Ishikawa (cell line): ENCODE measurements around the gene PHKG2.

Experiments
- CEBPB ChIP-seq: IDR thresholded peaks from 2 replicates; pipeline ENCODE4 v1.6.1; 2012
- CREB1 ChIP-seq: IDR thresholded peaks from 2 replicates; pipeline ENCODE4 v1.6.1; 2012; ENCODE audit warnings: low read depth
- EGR1 ChIP-seq: IDR thresholded peaks from 2 replicates; pipeline ENCODE4 v1.6.1; 2012
- EP300 ChIP-seq: IDR thresholded peaks from 2 replicates; pipeline ENCODE4 v1.6.1; 2012; ENCODE audit warnings: borderline replicate concordance
- FOXM1 ChIP-seq: IDR thresholded peaks from 2 replicates; pipeline ENCODE4 v1.6.1; 2012; ENCODE audit warnings: low read depth, borderline replicate concordance
- RAD21 ChIP-seq: IDR thresholded peaks from 2 replicates; pipeline ENCODE4 v1.6.1; 2012; ENCODE audit warnings: low read depth
- TAF1 ChIP-seq: IDR thresholded peaks from 2 replicates; pipeline ENCODE4 v1.6.1; 2012; ENCODE audit warnings: low read depth, mild to moderate bottlenecking
- TCF12 ChIP-seq: IDR thresholded peaks from 2 replicates; pipeline ENCODE4 v1.6.1; 2012; ENCODE audit warnings: low read depth
- TEAD4 ChIP-seq: IDR thresholded peaks from 2 replicates; pipeline ENCODE4 v1.6.1; 2012
- YY1 ChIP-seq: IDR thresholded peaks from 2 replicates; pipeline ENCODE4 v1.6.1; 2012; ENCODE audit warnings: low read depth
- ZBTB7A ChIP-seq: IDR thresholded peaks from 2 replicates; pipeline ENCODE4 v1.6.1; 2012; ENCODE audit warnings: low read depth
- TF ChIP-seq, protein P1 (sequence below): IDR thresholded peaks from 2 replicates; pipeline ENCODE4 v1.6.1; 2012; ENCODE audit warnings: low read depth, mild to moderate bottlenecking
- TF ChIP-seq, protein P2 (sequence below): IDR thresholded peaks from 2 replicates; pipeline ENCODE4 v1.6.1; 2012
- TF ChIP-seq, protein P3 (sequence below): IDR thresholded peaks from 2 replicates; pipeline ENCODE4 v1.6.1; 2012

DNA sequence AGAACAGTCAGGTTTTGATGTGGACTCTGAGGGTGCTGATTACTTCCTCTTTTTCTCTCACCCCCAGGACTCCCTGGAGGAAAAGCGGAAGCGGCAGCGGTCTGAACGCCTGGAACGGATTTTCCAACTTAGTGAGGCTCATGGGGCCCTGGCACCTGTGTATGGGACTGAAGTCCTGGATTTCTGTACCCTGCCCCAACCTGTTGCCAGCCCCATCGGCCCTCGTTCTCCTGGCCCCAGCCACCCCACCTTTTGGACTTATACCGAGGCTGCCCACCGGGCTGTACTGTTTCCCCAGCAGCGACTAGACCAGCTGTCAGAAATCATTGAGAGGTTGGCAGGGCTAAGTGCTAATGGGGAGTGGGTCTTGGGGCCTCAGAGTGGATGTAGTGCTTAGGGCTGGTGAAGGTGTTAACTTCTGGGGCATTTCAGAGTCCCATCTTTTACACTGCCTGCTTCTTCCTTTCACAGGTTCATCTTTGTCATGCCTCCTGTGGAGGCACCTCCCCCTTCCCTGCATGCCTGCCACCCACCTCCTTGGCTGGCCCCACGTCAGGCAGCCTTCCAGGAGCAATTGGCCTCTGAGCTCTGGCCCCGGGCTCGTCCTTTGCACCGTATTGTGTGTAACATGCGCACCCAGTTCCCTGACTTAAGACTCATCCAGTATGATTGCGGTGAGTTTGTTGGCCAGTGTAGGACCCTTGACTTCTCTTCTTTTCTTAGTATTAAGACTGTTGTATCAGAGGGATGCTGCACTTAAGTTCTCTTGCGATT is 19.1 kb upstream of the PHKG2 start:
- TF ChIP-seq CREB1 (no peak), YY1 (no peak), EGR1 (no peak), RAD21 (no peak), CEBPB (no peak), FOXM1 (no peak), TCF12 (no peak), EP300 (no peak), TAF1 (no peak), TEAD4 (no peak), ZBTB7A (no peak)
- TF ChIP-seq, protein P1, sequence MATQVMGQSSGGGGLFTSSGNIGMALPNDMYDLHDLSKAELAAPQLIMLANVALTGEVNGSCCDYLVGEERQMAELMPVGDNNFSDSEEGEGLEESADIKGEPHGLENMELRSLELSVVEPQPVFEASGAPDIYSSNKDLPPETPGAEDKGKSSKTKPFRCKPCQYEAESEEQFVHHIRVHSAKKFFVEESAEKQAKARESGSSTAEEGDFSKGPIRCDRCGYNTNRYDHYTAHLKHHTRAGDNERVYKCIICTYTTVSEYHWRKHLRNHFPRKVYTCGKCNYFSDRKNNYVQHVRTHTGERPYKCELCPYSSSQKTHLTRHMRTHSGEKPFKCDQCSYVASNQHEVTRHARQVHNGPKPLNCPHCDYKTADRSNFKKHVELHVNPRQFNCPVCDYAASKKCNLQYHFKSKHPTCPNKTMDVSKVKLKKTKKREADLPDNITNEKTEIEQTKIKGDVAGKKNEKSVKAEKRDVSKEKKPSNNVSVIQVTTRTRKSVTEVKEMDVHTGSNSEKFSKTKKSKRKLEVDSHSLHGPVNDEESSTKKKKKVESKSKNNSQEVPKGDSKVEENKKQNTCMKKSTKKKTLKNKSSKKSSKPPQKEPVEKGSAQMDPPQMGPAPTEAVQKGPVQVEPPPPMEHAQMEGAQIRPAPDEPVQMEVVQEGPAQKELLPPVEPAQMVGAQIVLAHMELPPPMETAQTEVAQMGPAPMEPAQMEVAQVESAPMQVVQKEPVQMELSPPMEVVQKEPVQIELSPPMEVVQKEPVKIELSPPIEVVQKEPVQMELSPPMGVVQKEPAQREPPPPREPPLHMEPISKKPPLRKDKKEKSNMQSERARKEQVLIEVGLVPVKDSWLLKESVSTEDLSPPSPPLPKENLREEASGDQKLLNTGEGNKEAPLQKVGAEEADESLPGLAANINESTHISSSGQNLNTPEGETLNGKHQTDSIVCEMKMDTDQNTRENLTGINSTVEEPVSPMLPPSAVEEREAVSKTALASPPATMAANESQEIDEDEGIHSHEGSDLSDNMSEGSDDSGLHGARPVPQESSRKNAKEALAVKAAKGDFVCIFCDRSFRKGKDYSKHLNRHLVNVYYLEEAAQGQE, result no peak
- TF ChIP-seq, protein P2, sequence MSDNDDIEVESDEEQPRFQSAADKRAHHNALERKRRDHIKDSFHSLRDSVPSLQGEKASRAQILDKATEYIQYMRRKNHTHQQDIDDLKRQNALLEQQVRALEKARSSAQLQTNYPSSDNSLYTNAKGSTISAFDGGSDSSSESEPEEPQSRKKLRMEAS, result no peak
- TF ChIP-seq, protein P3, sequence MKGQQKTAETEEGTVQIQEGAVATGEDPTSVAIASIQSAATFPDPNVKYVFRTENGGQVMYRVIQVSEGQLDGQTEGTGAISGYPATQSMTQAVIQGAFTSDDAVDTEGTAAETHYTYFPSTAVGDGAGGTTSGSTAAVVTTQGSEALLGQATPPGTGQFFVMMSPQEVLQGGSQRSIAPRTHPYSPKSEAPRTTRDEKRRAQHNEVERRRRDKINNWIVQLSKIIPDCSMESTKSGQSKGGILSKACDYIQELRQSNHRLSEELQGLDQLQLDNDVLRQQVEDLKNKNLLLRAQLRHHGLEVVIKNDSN, result no peak
